GM18505 (cell line): ENCODE results near the gene GALNT18.

Source experiments
- ATAC-seq: cut with Tn5 transposase; IDR thresholded peaks from one replicate; pipeline ENCODE4 v1.9.1; 2021; ENCODE audit not compliant: unreplicated experiment
- POLR2A ChIP-seq: IDR thresholded peaks from 4 replicates; pipeline ENCODE4 v1.6.1; 2011; ENCODE audit warnings: borderline replicate concordance; ENCODE audit not compliant: insufficient read depth, insufficient read length; ENCODE audit errors: extremely low read depth

GALNT18 gene

DNA sequence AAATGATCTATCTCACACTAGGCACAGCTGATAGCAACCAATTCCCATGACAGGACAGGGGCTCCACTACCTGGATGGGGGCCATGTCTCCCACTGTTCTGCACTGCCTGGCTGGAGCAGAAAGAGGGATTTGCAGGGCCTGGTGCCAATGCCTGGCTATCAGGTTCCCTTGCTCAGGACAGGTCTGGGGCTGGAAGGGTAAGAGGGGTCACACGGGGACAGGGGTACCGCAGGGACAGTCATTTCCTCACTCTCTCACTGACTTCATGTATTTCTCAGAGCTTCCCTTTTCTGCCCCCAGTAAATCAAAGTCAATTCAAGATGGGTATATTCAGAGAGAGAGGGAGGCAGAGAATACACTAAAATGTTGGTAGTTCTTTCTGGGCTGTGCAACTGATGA is 149.7 kb downstream of the GALNT18 start:
- ATAC-seq: no peak
- TF ChIP-seq POLR2A: no peak

DNA sequence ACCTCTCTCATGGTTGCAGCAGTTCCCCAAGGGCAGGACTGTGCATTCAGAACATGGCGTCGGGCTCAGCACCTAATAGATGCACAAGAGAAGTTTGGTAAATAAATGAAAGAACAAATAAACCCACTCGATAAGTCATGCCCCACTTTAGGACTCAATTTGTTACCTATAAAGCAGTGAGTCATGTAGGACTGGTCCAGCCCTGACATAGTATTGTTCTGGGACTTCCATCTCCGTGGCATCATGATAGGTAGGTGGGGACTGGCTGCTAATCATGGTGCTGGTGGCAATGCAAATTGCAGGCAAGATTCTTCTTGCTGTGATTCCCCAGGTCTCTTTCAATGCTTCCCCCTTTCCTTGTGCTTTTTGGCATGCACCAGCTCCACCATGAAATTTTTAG is 150.6 kb downstream of the GALNT18 start:
- TF ChIP-seq POLR2A: no peak
- ATAC-seq: no peak

DNA sequence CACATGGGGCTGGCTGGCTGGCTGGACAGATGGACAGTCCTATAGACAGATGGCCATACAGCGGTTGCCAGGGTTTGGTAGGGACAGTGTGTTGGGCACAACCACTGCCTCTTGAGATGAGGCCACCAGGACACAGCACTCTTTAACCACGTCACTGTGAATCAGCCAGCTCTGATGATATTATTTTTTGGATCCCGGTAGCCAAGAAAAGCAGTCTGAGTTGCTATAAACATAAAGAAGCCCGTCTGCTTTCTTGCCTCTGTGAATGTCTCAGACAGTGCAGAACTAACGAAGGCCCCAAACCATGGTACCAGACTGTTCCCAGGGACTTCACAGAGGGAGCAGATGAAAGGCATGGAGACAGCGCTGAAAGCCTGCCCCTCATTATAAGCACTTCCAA is 152.9 kb downstream of the GALNT18 start:
- no peak for ATAC-seq

DNA sequence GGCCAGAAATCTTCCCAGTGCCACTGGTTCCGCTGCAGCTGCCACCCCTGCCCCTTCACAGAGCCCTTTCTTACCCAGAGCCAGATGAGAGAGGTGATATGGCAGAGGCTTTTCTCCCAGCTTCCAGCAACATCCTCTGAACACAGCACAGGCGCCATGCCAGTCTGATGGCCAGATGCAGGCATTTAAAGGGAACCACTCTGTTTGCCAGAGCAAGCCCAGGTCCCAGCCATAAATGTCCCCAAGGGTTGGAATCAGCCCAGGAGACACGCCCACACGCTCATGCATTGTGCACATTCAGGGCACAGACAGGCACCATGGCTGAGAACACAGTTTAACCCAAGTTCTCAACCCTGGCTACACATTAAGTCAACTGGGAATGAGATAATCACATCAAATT is 154.5 kb downstream of the GALNT18 start:
- no peak for TF ChIP-seq POLR2A
- ATAC-seq: no peak

More for the DNA sequence above, 152.9 kb downstream of the GALNT18 start:
- TF ChIP-seq POLR2A: no peak

DNA sequence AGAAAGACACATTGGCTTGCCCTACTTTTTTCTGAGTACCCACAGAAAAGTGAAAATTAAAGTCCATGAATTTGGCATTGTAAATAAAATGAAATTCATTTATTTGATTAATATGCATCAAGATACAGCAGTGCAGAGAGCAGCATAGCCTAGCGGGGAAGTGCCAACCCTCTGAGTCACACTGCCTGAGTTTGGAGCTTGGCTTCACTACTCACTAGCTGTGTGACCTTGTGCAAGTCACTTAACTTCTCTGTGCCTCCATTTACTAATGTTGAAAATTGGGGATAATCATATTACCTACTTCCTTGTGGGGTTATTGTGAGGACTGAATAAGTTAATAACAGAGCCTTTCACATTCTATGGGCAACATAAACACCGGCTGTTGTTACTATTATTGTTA is 157.2 kb downstream of the GALNT18 start:
- no peak for ATAC-seq
- no peak for TF ChIP-seq POLR2A

DNA sequence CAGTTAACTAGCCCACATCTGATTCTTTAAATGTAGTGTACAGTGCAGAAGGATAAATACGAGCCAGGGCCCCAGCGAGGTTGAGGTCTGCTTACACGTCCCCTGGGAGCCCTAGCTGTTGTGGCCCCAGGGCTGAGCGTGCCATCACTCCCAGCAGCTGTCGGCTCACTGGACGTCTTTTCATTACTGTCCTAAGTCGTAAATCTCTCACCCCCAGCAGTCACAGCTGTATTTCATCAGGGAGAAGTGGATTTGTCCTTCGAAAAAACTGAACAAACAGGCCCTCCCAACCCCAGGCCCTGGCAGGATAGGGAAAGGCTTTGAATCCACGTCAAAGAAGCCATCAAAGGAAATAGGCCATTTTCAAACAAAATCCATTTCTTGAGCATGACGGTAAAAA is 158.4 kb downstream of the GALNT18 start:
- TF ChIP-seq POLR2A: no peak
- no peak for ATAC-seq

DNA sequence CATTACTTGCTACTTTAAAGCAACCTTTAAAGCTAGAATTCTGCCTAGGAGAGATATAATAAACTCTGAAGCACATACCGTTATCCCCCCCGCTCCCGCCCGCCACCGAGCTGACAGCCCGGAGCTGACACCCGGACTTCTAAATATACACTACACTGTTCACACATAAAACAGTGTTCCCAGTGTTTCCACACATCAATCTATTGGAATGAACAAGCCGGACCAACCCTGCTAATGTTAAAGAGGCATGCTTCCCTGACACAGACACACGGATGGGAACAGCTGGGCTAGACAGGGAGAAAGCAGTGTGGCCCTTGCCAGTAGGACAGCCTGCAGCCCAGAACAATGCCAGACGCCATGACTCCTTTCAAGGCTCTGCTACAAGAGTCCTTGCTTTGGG is 160.3 kb downstream of the GALNT18 start:
- no peak for ATAC-seq
- no peak for TF ChIP-seq POLR2A

DNA sequence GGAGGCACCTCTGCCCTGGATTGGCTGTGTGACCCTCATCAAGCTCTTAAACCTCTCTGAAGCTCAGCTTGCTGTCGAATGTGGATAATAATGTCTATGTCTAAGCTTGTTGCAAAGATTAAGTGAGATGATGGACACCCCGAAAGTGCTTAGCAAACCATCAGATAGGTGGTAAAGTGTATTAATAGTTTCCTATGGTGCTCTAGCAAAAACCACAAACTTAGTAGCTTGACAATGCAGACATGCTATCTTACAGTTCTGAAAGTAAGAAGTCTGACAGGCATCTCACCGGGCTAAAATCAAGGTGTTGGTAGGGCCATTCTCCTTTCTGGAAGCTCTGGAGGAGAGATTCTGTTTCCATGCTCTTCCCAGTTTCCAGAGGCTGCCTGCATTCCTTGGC is 162.2 kb downstream of the GALNT18 start:
- TF ChIP-seq POLR2A: no peak
- no peak for ATAC-seq

DNA sequence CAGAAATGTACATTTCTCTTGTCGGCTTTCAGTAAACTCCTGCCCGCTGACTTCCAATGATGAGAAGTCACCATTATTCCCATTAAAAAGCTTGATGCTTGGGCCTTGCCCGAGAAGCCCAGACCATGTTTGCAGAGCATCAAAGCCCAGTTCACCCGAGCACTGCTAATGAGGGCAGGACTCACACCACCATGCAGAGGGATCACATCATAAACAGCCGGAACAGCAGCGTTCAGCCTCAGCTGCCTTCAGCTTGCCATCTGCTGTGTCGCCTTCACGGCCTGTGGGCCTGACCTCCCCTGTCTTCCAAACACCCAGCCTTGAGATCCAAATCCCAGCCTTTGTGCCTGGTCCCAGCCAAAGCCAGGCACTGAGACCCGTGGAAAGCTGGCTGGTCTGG is 163.3 kb downstream of the GALNT18 start:
- TF ChIP-seq POLR2A: no peak

DNA sequence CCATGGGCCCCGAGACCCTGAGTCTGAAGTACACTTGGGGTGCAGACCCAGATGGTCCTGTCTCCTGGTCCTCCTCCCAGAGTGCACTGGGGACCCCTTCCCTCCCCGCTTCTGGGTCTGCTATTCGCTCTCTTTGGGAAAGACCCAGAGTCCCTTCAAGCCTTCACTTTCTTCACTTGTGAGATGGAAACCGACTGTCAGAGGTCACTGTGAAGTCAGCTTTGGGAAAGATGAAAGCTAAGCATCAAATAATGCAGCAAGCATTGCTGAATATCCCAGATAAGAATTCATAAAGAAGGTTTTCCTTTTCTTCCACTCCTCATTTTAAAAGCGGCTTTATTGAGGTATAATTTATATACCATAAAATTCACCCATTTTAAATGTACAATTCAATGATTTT is 163.8 kb downstream of the GALNT18 start:
- ATAC-seq: no peak
- TF ChIP-seq POLR2A: no peak

More for the DNA sequence above, 163.3 kb downstream of the GALNT18 start:
- ATAC-seq: no peak

DNA sequence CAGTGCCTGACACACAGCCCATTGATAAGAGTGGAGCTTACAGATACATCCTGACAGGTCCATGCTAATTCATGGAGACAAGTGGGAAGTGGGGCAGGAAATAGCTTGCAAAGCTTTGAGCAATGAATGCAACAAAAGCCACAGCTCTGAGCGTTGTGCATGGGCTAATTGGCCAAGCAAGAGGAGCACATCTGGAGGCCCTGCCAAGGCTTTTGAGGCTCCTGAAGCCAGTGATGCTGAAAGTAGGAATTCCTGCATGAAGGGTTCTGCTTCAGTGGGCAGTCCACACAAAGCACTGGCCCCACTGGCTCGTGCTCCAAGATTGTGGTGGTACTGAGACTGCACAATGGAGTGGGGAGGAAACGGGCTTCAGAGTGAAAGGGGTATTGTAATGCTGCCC is 164.9 kb downstream of the GALNT18 start:
- ATAC-seq: no peak
- no peak for TF ChIP-seq POLR2A

DNA sequence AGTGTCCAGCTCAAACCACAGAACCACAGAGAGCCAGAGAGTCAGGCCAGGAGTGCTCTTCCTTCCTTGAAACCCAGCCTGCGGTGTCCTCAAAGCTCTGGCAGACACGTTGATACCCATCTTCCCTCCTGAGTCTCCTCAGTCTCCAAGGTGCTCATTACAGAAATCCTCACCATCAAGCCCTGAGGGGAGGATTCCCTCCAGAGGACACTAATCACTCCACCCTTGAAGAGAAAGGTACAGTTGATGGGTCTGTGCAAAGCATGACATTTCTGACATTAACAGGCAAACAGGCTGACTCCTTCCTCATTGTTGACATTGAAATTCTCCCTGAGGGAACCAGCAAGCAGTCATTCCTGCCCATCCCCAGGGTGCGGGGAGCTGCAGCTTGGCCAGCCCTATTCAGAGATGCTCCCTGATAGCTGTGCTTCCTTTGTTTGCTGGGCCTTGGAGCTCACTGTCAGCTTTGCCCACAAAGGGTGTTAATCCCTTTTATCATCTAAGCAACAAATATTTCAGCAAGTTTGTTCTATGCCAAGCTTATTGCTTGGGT is 167.1 kb downstream of the GALNT18 start:
- ATAC-seq: no peak
- TF ChIP-seq POLR2A: no peak

DNA sequence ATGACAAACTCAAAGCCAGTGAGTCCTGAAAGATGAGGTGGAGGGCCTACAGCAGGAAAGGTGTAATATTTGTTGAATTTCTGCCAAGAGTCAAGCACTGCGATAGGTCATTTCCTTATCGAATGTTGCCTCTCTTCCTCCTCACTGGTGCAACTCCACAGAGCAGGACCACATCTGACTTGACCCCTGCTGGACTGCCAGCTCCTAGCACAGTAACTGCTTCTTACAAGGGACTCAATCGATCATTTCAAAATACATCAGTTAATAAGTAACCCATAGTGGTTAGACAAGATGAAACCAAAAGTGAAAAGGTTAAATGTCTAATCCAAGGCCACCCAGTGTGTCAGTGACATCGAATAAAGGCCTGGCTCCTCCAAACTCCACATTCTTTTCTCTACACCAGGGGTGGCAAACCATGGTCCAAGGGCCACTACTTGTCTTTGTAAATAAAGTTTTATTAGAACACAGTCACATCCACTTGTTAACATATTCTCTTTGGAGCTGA is 170.3 kb downstream of the GALNT18 start:
- no peak for TF ChIP-seq POLR2A
- peak; percentile 77 for ATAC-seq

DNA sequence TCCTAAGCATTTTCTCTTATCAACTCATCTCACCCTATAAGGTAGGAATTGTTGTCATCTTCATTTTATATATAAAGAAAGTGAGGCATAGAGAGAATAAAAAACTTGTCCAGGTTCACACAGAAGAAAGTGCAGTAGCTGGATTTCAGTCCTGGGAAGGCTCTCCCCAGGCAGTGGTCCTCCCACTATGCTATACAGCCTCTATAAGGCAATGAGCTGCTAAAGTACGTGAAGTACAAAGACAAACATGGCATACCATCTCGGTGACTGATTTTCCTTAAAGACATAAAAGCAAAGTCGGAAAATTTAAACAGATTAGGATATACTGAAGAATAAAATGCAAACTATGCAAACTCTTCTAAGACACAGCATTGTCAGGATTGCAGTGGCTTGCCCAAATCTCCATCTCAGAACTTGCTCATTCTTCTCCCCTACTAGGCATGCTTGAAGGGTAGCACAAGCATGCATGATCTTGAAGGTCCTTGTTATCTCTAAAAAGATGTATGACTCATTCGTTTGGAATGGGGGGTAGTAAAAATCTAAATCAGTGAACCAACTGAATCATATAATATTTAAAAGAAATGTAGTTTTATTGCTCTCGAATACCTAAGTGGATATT is 171.0 kb downstream of the GALNT18 start:
- TF ChIP-seq POLR2A: no peak
- ATAC-seq: no peak
